CD14-positive monocyte (primary cell): ENCODE results near the gene RAB27B. TPM values are rescaled to one million over a fixed set of nuclear protein-coding genes. Genes with fewer than 3 reads are reported as not detected.

Source experiments
- DNase-seq, 3 donors: peaks; one replicate each; pipeline ENCODE4 v3.0.0-alpha.2; 2011 to 2022
- H2AFZ ChIP-seq: 2 replicates; pipeline ENCODE4 v1.6.0; 2012; ENCODE audit warnings: mild to moderate bottlenecking, low read depth, low read length, inconsistent platforms; ENCODE audit not compliant: insufficient read depth, poor library complexity, severe bottlenecking
- H3K27ac ChIP-seq, 2 donors: 1 replicate in 1 of 2; 2 replicates in 1 of 2; pipeline ENCODE4 v1.5.1; 2012 to 2013; ENCODE audit warnings: low read length in 2 of 2, control low read depth in 1 of 2, inconsistent platforms in 1 of 2, low read depth in 1 of 2, mild to moderate bottlenecking in 1 of 2
- H3K27me3 ChIP-seq, 2 donors: one replicate each; pipeline versions ENCODE4 v1.6.0 to v1.6.1; 2011 to 2013; ENCODE audit warnings: low read length in 2 of 2; ENCODE audit not compliant: control insufficient read depth in 2 of 2, insufficient read depth in 2 of 2
- H3K36me3 ChIP-seq, 2 donors: replicated peaks in 1 of 2; 1 replicate in 1 of 2; 2 replicates in 1 of 2; pipeline versions ENCODE4 v1.5.1 to v1.6.1; 2012 to 2013; ENCODE audit warnings: low read length in 2 of 2, control low read depth in 1 of 2, inconsistent platforms in 1 of 2, mild to moderate bottlenecking in 1 of 2; ENCODE audit not compliant: insufficient read depth in 2 of 2, control insufficient read depth in 1 of 2
- H3K4me1 ChIP-seq, 2 donors: 1 replicate in 1 of 2; 2 replicates in 1 of 2; pipeline versions ENCODE4 v1.5.1 to v1.6.1; 2012 to 2013; ENCODE audit warnings: low read length in 2 of 2, control low read depth in 1 of 2, inconsistent platforms in 1 of 2, mild to moderate bottlenecking in 1 of 2, moderate library complexity in 1 of 2; ENCODE audit not compliant: insufficient read depth in 2 of 2, control insufficient read depth in 1 of 2
- H3K4me2 ChIP-seq: replicated peaks from 2 replicates; pipeline ENCODE3; 2012; ENCODE audit warnings: low read length, moderate library complexity, mild to moderate bottlenecking; ENCODE audit not compliant: poor library complexity, severe bottlenecking; ENCODE audit errors: extremely low read depth
- H3K4me3 ChIP-seq, 3 experiments: fragments of 200-600 bp in 1 of 3; sonication (generic) in 1 of 3; replicated peaks in 1 of 3; 1 replicate in 2 of 3; 2 replicates in 1 of 3; pipeline ENCODE4 v1.5.1; 2011 to 2013; ENCODE audit warnings: low read length in 3 of 3, mild to moderate bottlenecking in 3 of 3, control low read depth in 2 of 3, low read depth in 2 of 3, inconsistent platforms in 1 of 3, moderate library complexity in 1 of 3
- H3K79me2 ChIP-seq: 2 replicates; pipeline ENCODE4 v1.6.0; 2012; ENCODE audit warnings: mild to moderate bottlenecking, control low read depth, inconsistent platforms, low read length, moderate library complexity; ENCODE audit not compliant: insufficient read depth
- H3K9ac ChIP-seq: 2 replicates; pipeline ENCODE4 v1.6.0; 2017; ENCODE audit warnings: low read length, mild to moderate bottlenecking; ENCODE audit not compliant: insufficient read depth, poor library complexity, severe bottlenecking
- H3K9me3 ChIP-seq, 2 donors: replicated peaks in 1 of 2; 1 replicate in 1 of 2; 2 replicates in 1 of 2; pipeline versions ENCODE4 v1.5.1 to v1.6.1; 2012 to 2013; ENCODE audit warnings: low read length in 2 of 2, control low read depth in 1 of 2; ENCODE audit not compliant: control insufficient read depth in 1 of 2, insufficient read depth in 1 of 2
- H4K20me1 ChIP-seq: 2 replicates; pipeline ENCODE4 v1.6.0; 2012; ENCODE audit warnings: mild to moderate bottlenecking, low read length, control low read depth, moderate library complexity; ENCODE audit not compliant: insufficient read depth
- H3K27ac Mint-ChIP-seq, 7 donors: one replicate each; pipeline ENCODE4 v1.8.0; 2020; ENCODE audit warnings: mild to moderate bottlenecking in 7 of 7, mixed read lengths in 7 of 7, moderate library complexity in 6 of 7, inconsistent platforms in 2 of 7
- H3K27me3 Mint-ChIP-seq, 3 donors: one replicate each; pipeline ENCODE4 v1.8.0; 2021 to 2022; ENCODE audit warnings: low read depth in 3 of 3, mild to moderate bottlenecking in 3 of 3, mixed read lengths in 3 of 3, moderate library complexity in 3 of 3, inconsistent platforms in 1 of 3
- H3K36me3 Mint-ChIP-seq, 2 donors: one replicate each; pipeline ENCODE4 v1.8.0; 2020; ENCODE audit warnings: mixed read lengths in 2 of 2, inconsistent platforms in 1 of 2, mild to moderate bottlenecking in 1 of 2
- H3K4me1 Mint-ChIP-seq: one replicate; pipeline ENCODE4 v1.8.0; 2020; ENCODE audit warnings: mild to moderate bottlenecking, mixed read lengths
- H3K4me3 Mint-ChIP-seq, 2 donors: one replicate each; pipeline ENCODE4 v1.8.0; 2020; ENCODE audit warnings: mild to moderate bottlenecking in 2 of 2, mixed read lengths in 2 of 2, moderate library complexity in 1 of 2
- H3K9me3 Mint-ChIP-seq, 7 donors: one replicate each; pipeline ENCODE4 v1.8.0; 2020 to 2022; ENCODE audit warnings: mixed read lengths in 7 of 7, mild to moderate bottlenecking in 6 of 7, moderate library complexity in 6 of 7, inconsistent platforms in 2 of 7
- WGBS: methylation state at CpG from one replicate; pipeline ENCODE4 v1.1.5; 2013; ENCODE audit warnings: missing lambda C conversion rate; ENCODE audit not compliant: insufficient coverage; 5-methylcytosine and 5-hydroxymethylcytosine counted together
- intact Hi-C, 2 donors: fragments of 100-400 bp; cut with micrococcal nuclease; formaldehyde crosslinking; loops; one replicate each; pipeline versions ENCODE4 v1.15.0 to v1.15.1; 2023
- polyA plus RNA-seq, 3 donors: library from polyadenylated mRNA; depleted of rRNA in 1 of 3; unstranded in 2 of 3; stranded (reverse) in 1 of 3; fragments of 300-500 nt in 2 of 3; fragments of >200 nt in 1 of 3; fragmentation: Illumina TruSeq in 2 of 3; gene quantifications; 1 replicate in 2 of 3; 2 replicates in 1 of 3; pipeline ENCODE4 v1.2.3, GENCODE V29; 2012 to 2021
- TF ChIP-seq, protein P1 (sequence below): fragments of 200-600 bp; IDR thresholded peaks from one replicate; pipeline ENCODE4 v1.8.0; 2022; ENCODE audit warnings: antibody characterized with exemption, mild to moderate bottlenecking

Gene RAB27B
- polyA plus RNA-seq, 3 donors, result 0.11 to 0.13 TPM; not detected in 1

DNA sequence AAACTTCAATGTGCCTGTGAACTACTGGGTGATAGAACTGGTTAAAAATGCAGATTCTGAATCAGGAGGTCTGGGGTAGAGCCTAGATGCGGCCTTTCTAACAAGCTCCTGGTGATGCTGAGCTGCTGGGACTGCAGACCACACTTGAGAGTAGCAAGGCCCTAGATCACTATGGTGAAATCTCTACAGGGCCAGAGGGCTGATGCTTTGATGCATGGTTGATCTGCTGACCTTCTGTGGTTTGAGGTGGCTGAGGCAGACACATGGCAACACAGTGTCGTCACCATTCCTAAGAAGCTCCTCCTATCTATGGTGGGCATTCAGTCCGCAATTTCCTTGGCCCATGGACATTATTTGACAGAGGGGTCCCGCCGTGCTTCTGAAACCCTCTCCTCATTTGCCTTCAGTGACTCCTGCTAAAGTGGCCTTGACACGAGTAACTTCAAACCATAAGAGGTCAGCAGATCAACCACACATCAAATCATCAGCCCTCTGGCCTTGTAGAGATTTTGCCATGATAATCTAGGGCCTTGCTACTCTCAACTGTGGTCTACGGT is 111.2 kb downstream of the RAB27B start:
- intact Hi-C loops, result no loop called here
- no peaks in the 10 kb centered on the region for H3K4me1 Mint-ChIP-seq
- H3K4me3 ChIP-seq, result no peak overlapping the region
- no peak for DNase-seq
- no peaks in the 10 kb centered on the region for H3K4me1 ChIP-seq
- H3K4me2 ChIP-seq, result no peak overlapping the region
- no peaks in the 10 kb centered on the region for H3K9me3 ChIP-seq
- H2AFZ ChIP-seq, result no peak overlapping the region
- H3K4me3 Mint-ChIP-seq, result no peak overlapping the region
- TF ChIP-seq, protein P1, sequence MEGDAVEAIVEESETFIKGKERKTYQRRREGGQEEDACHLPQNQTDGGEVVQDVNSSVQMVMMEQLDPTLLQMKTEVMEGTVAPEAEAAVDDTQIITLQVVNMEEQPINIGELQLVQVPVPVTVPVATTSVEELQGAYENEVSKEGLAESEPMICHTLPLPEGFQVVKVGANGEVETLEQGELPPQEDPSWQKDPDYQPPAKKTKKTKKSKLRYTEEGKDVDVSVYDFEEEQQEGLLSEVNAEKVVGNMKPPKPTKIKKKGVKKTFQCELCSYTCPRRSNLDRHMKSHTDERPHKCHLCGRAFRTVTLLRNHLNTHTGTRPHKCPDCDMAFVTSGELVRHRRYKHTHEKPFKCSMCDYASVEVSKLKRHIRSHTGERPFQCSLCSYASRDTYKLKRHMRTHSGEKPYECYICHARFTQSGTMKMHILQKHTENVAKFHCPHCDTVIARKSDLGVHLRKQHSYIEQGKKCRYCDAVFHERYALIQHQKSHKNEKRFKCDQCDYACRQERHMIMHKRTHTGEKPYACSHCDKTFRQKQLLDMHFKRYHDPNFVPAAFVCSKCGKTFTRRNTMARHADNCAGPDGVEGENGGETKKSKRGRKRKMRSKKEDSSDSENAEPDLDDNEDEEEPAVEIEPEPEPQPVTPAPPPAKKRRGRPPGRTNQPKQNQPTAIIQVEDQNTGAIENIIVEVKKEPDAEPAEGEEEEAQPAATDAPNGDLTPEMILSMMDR, result no peak
- H3K27me3 ChIP-seq, result no peaks in the 10 kb centered on the region
- H3K36me3 ChIP-seq, result no peaks in the 10 kb centered on the region
- no peak overlapping the region for H3K9ac ChIP-seq
- WGBS, result 93% methylated on average over 7 of the region's 7 CpGs
- no peaks in the 10 kb centered on the region for H4K20me1 ChIP-seq
- no peaks in the 10 kb centered on the region for H3K36me3 Mint-ChIP-seq
- H3K27me3 Mint-ChIP-seq, result peaks cover 0 to 2% (median 0%) of the 10 kb centered on the region in 3 donors
- H3K79me2 ChIP-seq, result no peaks in the 10 kb centered on the region
- H3K9me3 Mint-ChIP-seq, result no peaks in the 10 kb centered on the region
- no peak overlapping the region for H3K27ac ChIP-seq
- H3K27ac Mint-ChIP-seq, result no peak overlapping the region

DNA sequence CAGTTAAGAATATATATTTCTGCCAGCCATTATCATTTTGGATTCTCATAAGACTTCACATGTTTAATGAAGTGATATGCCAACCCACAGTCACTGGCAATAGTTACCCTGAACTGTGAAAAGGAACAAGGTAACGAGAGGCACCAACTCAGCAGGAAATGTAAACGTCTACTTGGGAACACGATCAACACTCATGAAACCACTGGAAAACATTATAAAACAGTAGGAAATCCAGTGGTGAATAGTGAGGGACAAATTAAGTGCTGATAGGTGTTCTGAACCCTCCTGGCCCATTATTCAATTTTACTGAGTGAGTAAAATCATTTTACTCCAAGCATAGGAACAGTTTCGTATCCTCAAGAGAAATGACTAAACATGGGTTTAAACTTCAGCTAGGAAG is 113.9 kb downstream of the RAB27B start:
- H3K36me3 Mint-ChIP-seq, result no peaks in the 10 kb centered on the region
- no peaks in the 10 kb centered on the region for H3K9me3 ChIP-seq
- no peak overlapping the region for H3K27ac ChIP-seq
- H3K4me2 ChIP-seq, result no peak overlapping the region
- TF ChIP-seq, protein P1, result no peak
- H3K9me3 Mint-ChIP-seq, result no peaks in the 10 kb centered on the region
- H3K4me3 ChIP-seq, result no peak overlapping the region
- peaks cover 10% of the 10 kb centered on the region for H3K4me1 Mint-ChIP-seq
- no peaks in the 10 kb centered on the region for H4K20me1 ChIP-seq
- intact Hi-C loops, result no loop called here
- no peaks in the 10 kb centered on the region for H3K27me3 ChIP-seq
- peaks cover 0 to 1% (median 0%) of the 10 kb centered on the region in 3 donors for H3K27me3 Mint-ChIP-seq
- no peaks in the 10 kb centered on the region for H3K36me3 ChIP-seq
- no peaks in the 10 kb centered on the region for H3K79me2 ChIP-seq
- no peak overlapping the region for H3K27ac Mint-ChIP-seq
- H3K4me1 ChIP-seq, result peaks cover 0 to 5% of the 10 kb centered on the region in 2 donors
- no peak for DNase-seq
- H3K4me3 Mint-ChIP-seq, result no peak overlapping the region
- H3K9ac ChIP-seq, result no peak overlapping the region
- no CpG with 5 or more reads among the region's 4 CpGs for WGBS
- H2AFZ ChIP-seq, result no peak overlapping the region
